ENCODE measurements around the gene CHPT1.

DNA sequence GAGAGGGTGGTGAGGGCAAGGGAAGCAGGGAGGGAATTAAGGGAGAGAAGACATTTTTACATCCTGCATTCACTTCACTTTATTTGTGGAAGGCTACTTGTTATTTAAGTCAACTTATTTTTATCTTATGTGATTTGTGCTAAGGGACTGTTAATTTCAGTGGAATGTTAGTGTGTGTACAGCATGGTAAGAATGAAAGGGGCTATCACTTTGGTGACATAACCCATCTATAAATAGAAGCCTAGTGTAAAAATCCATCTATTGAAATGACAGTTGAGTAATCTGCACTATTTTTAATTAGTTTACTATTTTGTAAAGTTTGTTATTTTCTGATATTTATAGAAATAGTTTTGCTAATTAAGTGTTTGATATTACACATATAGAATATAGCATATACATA, 16.8 kb upstream of the CHPT1 start:
- TF ChIP-seq, protein P1, sequence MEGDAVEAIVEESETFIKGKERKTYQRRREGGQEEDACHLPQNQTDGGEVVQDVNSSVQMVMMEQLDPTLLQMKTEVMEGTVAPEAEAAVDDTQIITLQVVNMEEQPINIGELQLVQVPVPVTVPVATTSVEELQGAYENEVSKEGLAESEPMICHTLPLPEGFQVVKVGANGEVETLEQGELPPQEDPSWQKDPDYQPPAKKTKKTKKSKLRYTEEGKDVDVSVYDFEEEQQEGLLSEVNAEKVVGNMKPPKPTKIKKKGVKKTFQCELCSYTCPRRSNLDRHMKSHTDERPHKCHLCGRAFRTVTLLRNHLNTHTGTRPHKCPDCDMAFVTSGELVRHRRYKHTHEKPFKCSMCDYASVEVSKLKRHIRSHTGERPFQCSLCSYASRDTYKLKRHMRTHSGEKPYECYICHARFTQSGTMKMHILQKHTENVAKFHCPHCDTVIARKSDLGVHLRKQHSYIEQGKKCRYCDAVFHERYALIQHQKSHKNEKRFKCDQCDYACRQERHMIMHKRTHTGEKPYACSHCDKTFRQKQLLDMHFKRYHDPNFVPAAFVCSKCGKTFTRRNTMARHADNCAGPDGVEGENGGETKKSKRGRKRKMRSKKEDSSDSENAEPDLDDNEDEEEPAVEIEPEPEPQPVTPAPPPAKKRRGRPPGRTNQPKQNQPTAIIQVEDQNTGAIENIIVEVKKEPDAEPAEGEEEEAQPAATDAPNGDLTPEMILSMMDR (IDR thresholded peaks at IDR 0.05) = no peak
- no peak for TF ChIP-seq POLR2A (IDR thresholded peaks at IDR 0.05)
